Muscle layer of duodenum (tissue), 2 donors: ENCODE measurements around the gene APOBEC3C.
A peak's percentile ranks its signal among the peaks of the same experiment; 100 is the strongest.
"Not testable (repeated sequence)": the region's sequence is repeated elsewhere in the genome, so short reads cannot be mapped to it uniquely, and the experiment has no call there.

Experiments
- H3K27ac ChIP-seq: one replicate; pipeline ENCODE4 v1.7.0; 2013; ENCODE audit warnings: mild to moderate bottlenecking, low read length
- H3K27me3 ChIP-seq: one replicate; pipeline ENCODE4 v1.7.0; 2013; ENCODE audit warnings: low read depth, mild to moderate bottlenecking, control low read depth, low read length
- H3K36me3 ChIP-seq, 2 donors: one replicate each; pipeline ENCODE4 v1.7.0; 2013; ENCODE audit warnings: low read length in 2 of 2, control low read depth in 1 of 2, mild to moderate bottlenecking in 1 of 2; ENCODE audit not compliant: insufficient read depth in 2 of 2, control insufficient read depth in 1 of 2
- H3K4me1 ChIP-seq, 2 donors: one replicate each; pipeline ENCODE4 v1.7.0; 2013; ENCODE audit warnings: low read length in 2 of 2, mild to moderate bottlenecking in 2 of 2, control low read depth in 1 of 2, moderate library complexity in 1 of 2; ENCODE audit not compliant: insufficient read depth in 2 of 2, control insufficient read depth in 1 of 2
- H3K4me3 ChIP-seq, 2 donors: one replicate each; pipeline ENCODE4 v1.7.0; 2013; ENCODE audit warnings: low read length in 2 of 2, low read depth in 1 of 2, mild to moderate bottlenecking in 1 of 2
- H3K9me3 ChIP-seq, 2 donors: one replicate each; pipeline ENCODE4 v1.7.0; 2013; ENCODE audit warnings: low read length in 2 of 2, control low read depth in 1 of 2, mild to moderate bottlenecking in 1 of 2; ENCODE audit not compliant: control insufficient read depth in 1 of 2
- donor health status: healthy.

APOBEC3C gene

GRCh38 chr22:39012533-39013511 lies 1.2 kb upstream of the APOBEC3C start:
- H3K27ac ChIP-seq = no peak overlapping the region
- no peak overlapping the region for H3K4me3 ChIP-seq
- H3K9me3 ChIP-seq = no peaks in the 10 kb centered on the region
- peaks cover 0 to 3% of the 10 kb centered on the region in 2 donors for H3K36me3 ChIP-seq
- peaks cover 2 to 15% of the 10 kb centered on the region in 2 donors for H3K4me1 ChIP-seq
- no peaks in the 10 kb centered on the region for H3K27me3 ChIP-seq

- Histone ChIP-seq H3K4me1 (peaks cover 2 to 15% of the 10 kb centered on the region in 2 donors), H3K4me3 (peak overlapping the region; percentile 68 to 70), H3K27ac (peak overlapping the region; percentile 56)
- H3K27me3 ChIP-seq, H3K36me3 ChIP-seq, H3K9me3 ChIP-seq: not testable (repeated sequence)
Observed at GRCh38 chr22:39013561-39013941, 506 bp upstream of the APOBEC3C start.

GRCh38 chr22:39014723-39015121 lies 665 bp downstream of the APOBEC3C start:
- not testable (repeated sequence) for H3K9me3 ChIP-seq, H3K36me3 ChIP-seq, H3K27me3 ChIP-seq
- peaks cover 2 to 15% of the 10 kb centered on the region in 2 donors for H3K4me1 ChIP-seq
- H3K4me3 ChIP-seq = peak overlapping the region; percentile 68 to 70
- H3K27ac ChIP-seq = peak overlapping the region; percentile 56

- Histone ChIP-seq H3K9me3 (no peaks in the 10 kb centered on the region), H3K36me3 (peaks cover 0 to 6% of the 10 kb centered on the region in 2 donors), H3K4me3 (no peak overlapping the region), H3K4me1 (peaks cover 2 to 19% of the 10 kb centered on the region in 2 donors), H3K27ac (no peak overlapping the region), H3K27me3 (no peaks in the 10 kb centered on the region)
Observed at GRCh38 chr22:39016592-39016991, 2.5 kb downstream of the APOBEC3C start.

GRCh38 chr22:39017596-39018365 lies 3.7 kb downstream of the APOBEC3C start:
- Histone ChIP-seq H3K27me3 (no peaks in the 10 kb centered on the region), H3K9me3 (no peaks in the 10 kb centered on the region), H3K4me3 (no peak overlapping the region), H3K27ac (no peak overlapping the region), H3K36me3 (peaks cover 0 to 6% of the 10 kb centered on the region in 2 donors), H3K4me1 (peaks cover 2 to 19% of the 10 kb centered on the region in 2 donors)

GRCh38 chr22:39020021-39020651 lies 6.1 kb downstream of the APOBEC3C start:
- H3K27me3 ChIP-seq, H3K9me3 ChIP-seq, H3K27ac ChIP-seq: not testable (repeated sequence)
- Histone ChIP-seq H3K4me1 (peaks cover 2 to 11% of the 10 kb centered on the region in 2 donors), H3K4me3 (peak overlapping the region in 1 of 2 donors; percentile 50), H3K36me3 (peaks cover 4 to 13% of the 10 kb centered on the region in 2 donors)

- H3K27ac ChIP-seq = no peak overlapping the region
- H3K4me3 ChIP-seq = peak overlapping the region; percentile 50 to 53
- H3K4me1 ChIP-seq = peaks cover 0 to 4% of the 10 kb centered on the region in 2 donors
- H3K9me3 ChIP-seq = no peaks in the 10 kb centered on the region
- H3K36me3 ChIP-seq = peaks cover 4 to 16% of the 10 kb centered on the region in 2 donors
- no peaks in the 10 kb centered on the region for H3K27me3 ChIP-seq
Observed at GRCh38 chr22:39021552-39022250, 7.6 kb downstream of the APOBEC3C start.

- Histone ChIP-seq H3K9me3 (no peaks in the 10 kb centered on the region), H3K36me3 (peaks cover 4 to 10% of the 10 kb centered on the region in 2 donors), H3K27me3 (no peaks in the 10 kb centered on the region), H3K27ac (no peak overlapping the region), H3K4me1 (peaks cover 0 to 4% of the 10 kb centered on the region in 2 donors), H3K4me3 (no peak overlapping the region)
Observed at GRCh38 chr22:39024519-39025308, 10.7 kb downstream of the APOBEC3C start.

GRCh38 chr22:39026509-39027150 lies 12.6 kb downstream of the APOBEC3C start:
- H3K27me3 ChIP-seq = no peaks in the 10 kb centered on the region
- no peak overlapping the region for H3K4me3 ChIP-seq
- H3K9me3 ChIP-seq = no peaks in the 10 kb centered on the region
- peaks cover 4 to 10% of the 10 kb centered on the region in 2 donors for H3K36me3 ChIP-seq
- H3K27ac ChIP-seq = no peak overlapping the region
- peaks cover 0 to under 1% of the 10 kb centered on the region in 2 donors for H3K4me1 ChIP-seq

- no peak overlapping the region for H3K27ac ChIP-seq
- H3K36me3 ChIP-seq = peaks cover 4 to 10% of the 10 kb centered on the region in 2 donors
- H3K4me1 ChIP-seq = no peaks in the 10 kb centered on the region
Observed at GRCh38 chr22:39027717-39028116, 13.7 kb downstream of the APOBEC3C start.

More at GRCh38 chr22:39027717-39028116, 13.7 kb downstream of the APOBEC3C start:
- Histone ChIP-seq H3K27me3 (no peaks in the 10 kb centered on the region), H3K9me3 (no peaks in the 10 kb centered on the region), H3K4me3 (no peak overlapping the region)
